ENCODE measurements around the gene FZD2. TPM values are rescaled to one million over a fixed set of nuclear protein-coding genes. Genes with fewer than 3 reads are reported as not detected.

Gene FZD2
- total and polyA plus RNA-seq, 2 of the 13 experiments (the other 11 are each of a cell fraction or from before 2014, with no cell fraction given), result 0.07 to 0.13 TPM

- TF ChIP-seq KIAA2018 (CRISPR knock-in tag; IDR thresholded peaks at IDR 0.05; ENCODE audit: borderline replicate concordance) (no peak), ZNF280B (CRISPR knock-in tag; IDR thresholded peaks at IDR 0.05; ENCODE audit: borderline replicate concordance) (peak; percentile 88), FLYWCH1 (CRISPR knock-in tag; IDR thresholded peaks at IDR 0.05) (no peak), ZNF572 (CRISPR knock-in tag; IDR thresholded peaks at IDR 0.05) (peak; percentile 50; the same call in 1 of the 2 replicates), ZSCAN22 (CRISPR knock-in tag; IDR thresholded peaks at IDR 0.05) (no peak), NR2F1 (CRISPR knock-in tag; IDR thresholded peaks at IDR 0.05) (no peak), ZNF264 (CRISPR knock-in tag; IDR thresholded peaks at IDR 0.05) (no peak), HOXA9 (CRISPR knock-in tag; IDR thresholded peaks at IDR 0.05; ENCODE audit: borderline replicate concordance) (no peak), ZBTB20 (CRISPR knock-in tag; IDR thresholded peaks at IDR 0.05; ENCODE audit: borderline replicate concordance, low read depth) (no peak), CEBPG (CRISPR knock-in tag; IDR thresholded peaks at IDR 0.05) (peak; percentile 62), ZFP37 (CRISPR knock-in tag; IDR thresholded peaks at IDR 0.05; ENCODE audit: borderline replicate concordance) (no peak), ZNF225 (CRISPR knock-in tag; IDR thresholded peaks at IDR 0.05) (peak; percentile 79; the same call in 1 of the 2 replicates), RBM22 (optimal IDR thresholded peaks at IDR 0.05; ENCODE audit: low read length) (no peak), ZNF616 (CRISPR knock-in tag; IDR thresholded peaks at IDR 0.05; ENCODE audit: low read depth) (no peak), BRCA1 (CRISPR knock-in tag; IDR thresholded peaks at IDR 0.05) (no peak), ZSCAN25 (CRISPR knock-in tag; IDR thresholded peaks at IDR 0.05) (peak; percentile 60; the same call in 1 of the 2 replicates), CERS6 (CRISPR knock-in tag; IDR thresholded peaks at IDR 0.05) (no peak), SIN3A (IDR thresholded peaks at IDR 0.05; ENCODE audit: borderline replicate concordance, low read depth, low read length) (no peak)
These were observed 23.6 kb upstream of the FZD2 start (continued) for GRCh38 chr17:44533533-44534246.
